Chondrocyte (in vitro differentiated cells): ENCODE measurements around the gene SVOPL. TPM values are rescaled to one million over a fixed set of nuclear protein-coding genes. Genes with fewer than 3 reads are reported as not detected.
A peak's percentile ranks its signal among the peaks of the same experiment; 100 is the strongest.

Experiments
- DNase-seq: peaks from one replicate; pipeline ENCODE4 v3.0.0; 2021; ENCODE audit warnings: mixed read lengths, low spot score
- H3K27ac Mint-ChIP-seq: one replicate; pipeline ENCODE4 v1.8.0; 2021; ENCODE audit warnings: mild to moderate bottlenecking, moderate library complexity, mixed read lengths; ENCODE audit not compliant: unreplicated experiment
- H3K27me3 Mint-ChIP-seq: 2 replicates; pipeline ENCODE4 v1.8.0; 2021; ENCODE audit warnings: low read depth, mixed read lengths
- H3K36me3 Mint-ChIP-seq: 2 replicates; pipeline ENCODE4 v1.8.0; 2021; ENCODE audit warnings: low read depth, mixed read lengths
- H3K4me1 Mint-ChIP-seq: 2 replicates; pipeline ENCODE4 v1.8.0; 2021; ENCODE audit warnings: low read depth, mild to moderate bottlenecking, mixed read lengths
- H3K4me3 Mint-ChIP-seq: one replicate; pipeline ENCODE4 v1.8.0; 2021; ENCODE audit warnings: mild to moderate bottlenecking, moderate library complexity, mixed read lengths; ENCODE audit not compliant: unreplicated experiment
- H3K9me3 Mint-ChIP-seq: 2 replicates; pipeline ENCODE4 v1.8.0; 2021; ENCODE audit warnings: low read depth, mixed read lengths
- total RNA-seq: library from RNA; stranded (reverse); gene quantifications from 3 replicates; pipeline ENCODE4 v1.2.1, GENCODE V29; 2021
- TF ChIP-seq, protein P1 (sequence below): fragments of 200-600 bp; sonication (generic); IDR thresholded peaks from 2 replicates; pipeline ENCODE4 v1.5.0; 2021; ENCODE audit warnings: antibody characterized with exemption, mild to moderate bottlenecking, moderate library complexity

SVOPL gene
- total RNA-seq, 1 donor from 2014 or later = not detected

DNA sequence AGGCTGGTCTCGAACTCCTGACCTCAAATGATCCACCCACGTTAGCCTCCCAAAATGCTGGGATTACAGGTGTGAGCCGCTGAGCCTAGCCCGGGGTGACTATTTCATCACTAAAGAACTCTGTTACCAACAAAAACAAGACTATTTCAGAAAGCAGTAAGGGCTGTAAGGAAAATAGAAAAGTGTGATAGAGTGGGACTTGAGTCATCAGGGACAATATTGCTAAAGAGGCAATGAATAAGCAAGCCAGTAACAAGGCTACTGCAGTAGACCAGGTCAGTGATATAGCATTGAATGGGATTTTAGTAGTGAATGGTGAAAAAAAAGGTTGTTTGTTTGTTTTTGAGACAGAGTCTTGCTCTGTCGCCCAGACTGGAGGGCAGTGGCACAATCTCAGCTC, 51.7 kb downstream of the SVOPL start:
- no peak overlapping the region for H3K27ac Mint-ChIP-seq
- H3K9me3 Mint-ChIP-seq = peaks cover 12% of the 10 kb centered on the region

DNA sequence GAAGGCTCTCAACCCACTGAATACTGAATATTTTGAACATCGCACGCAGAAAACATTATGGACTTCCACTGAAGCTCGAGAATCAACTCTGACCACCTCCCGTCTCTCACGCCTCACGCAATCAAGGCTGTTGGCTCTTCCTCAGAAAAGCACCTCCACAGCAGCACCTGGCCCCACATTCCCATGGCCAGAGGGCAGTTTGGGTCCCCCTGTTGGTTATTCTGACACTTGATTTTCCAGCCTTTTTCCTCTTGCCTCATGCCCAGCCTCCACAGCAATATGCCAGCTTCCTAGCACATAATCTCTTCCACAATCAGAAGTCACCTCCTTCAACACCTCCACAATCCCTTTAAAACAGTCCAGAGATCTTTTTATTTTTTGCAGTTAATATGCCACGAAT, 55.9 kb downstream of the SVOPL start:
- TF ChIP-seq, protein P1, sequence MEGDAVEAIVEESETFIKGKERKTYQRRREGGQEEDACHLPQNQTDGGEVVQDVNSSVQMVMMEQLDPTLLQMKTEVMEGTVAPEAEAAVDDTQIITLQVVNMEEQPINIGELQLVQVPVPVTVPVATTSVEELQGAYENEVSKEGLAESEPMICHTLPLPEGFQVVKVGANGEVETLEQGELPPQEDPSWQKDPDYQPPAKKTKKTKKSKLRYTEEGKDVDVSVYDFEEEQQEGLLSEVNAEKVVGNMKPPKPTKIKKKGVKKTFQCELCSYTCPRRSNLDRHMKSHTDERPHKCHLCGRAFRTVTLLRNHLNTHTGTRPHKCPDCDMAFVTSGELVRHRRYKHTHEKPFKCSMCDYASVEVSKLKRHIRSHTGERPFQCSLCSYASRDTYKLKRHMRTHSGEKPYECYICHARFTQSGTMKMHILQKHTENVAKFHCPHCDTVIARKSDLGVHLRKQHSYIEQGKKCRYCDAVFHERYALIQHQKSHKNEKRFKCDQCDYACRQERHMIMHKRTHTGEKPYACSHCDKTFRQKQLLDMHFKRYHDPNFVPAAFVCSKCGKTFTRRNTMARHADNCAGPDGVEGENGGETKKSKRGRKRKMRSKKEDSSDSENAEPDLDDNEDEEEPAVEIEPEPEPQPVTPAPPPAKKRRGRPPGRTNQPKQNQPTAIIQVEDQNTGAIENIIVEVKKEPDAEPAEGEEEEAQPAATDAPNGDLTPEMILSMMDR = peak; percentile 24
- Mint-ChIP-seq H3K4me1 (no peaks in the 10 kb centered on the region), H3K27ac (no peak overlapping the region), H3K4me3 (no peak overlapping the region), H3K27me3 (no peaks in the 10 kb centered on the region), H3K9me3 (no peaks in the 10 kb centered on the region), H3K36me3 (peaks cover 1% of the 10 kb centered on the region)
- DNase-seq = no peak

More for the DNA sequence above, 51.7 kb downstream of the SVOPL start:
- H3K4me1 Mint-ChIP-seq = no peaks in the 10 kb centered on the region
- H3K36me3 Mint-ChIP-seq = peaks cover 1% of the 10 kb centered on the region
- H3K27me3 Mint-ChIP-seq = peaks cover 2% of the 10 kb centered on the region
- H3K4me3 Mint-ChIP-seq = no peak overlapping the region
- DNase-seq = no peak
- TF ChIP-seq, protein P1 = no peak

DNA sequence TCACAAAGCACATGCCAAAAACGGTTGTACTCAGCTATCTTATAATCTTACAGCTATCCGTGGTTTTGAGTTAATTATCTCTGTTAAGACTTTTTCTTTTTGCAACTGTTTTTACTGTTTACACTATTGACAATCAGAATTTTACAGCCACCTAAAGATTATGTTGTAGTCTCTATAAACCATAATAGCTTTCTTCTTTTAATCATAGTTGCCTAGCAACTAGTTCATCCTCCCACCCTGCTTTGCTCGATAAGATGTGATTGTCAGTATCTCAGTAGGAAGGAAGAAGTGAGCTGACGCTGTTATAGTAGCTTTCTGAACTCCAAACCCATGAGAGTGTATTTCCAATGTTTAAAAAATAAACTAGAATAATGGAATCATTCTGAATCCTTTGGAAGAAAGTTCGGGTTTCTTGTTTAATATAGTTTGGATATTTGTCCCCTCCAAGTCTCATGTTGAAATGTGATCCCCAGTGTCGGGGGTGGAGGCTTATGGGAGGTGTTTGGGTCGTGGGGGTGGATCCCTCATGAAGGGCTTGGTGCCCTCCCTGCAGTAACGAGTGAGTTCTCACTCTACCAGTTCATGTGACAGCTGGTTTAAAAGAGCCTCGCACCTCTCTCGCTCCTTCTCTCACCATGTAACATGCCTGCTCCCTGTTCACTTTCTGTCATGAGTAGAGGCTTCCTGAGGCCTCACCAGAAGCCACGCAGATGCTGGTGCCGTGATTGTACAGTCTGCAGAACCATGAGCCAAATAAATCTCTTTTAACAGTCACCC, 68.1 kb downstream of the SVOPL start:
- Mint-ChIP-seq H3K4me3 (no peak overlapping the region), H3K27ac (no peak overlapping the region), H3K36me3 (no peaks in the 10 kb centered on the region), H3K27me3 (peaks cover 2% of the 10 kb centered on the region), H3K4me1 (no peaks in the 10 kb centered on the region), H3K9me3 (no peaks in the 10 kb centered on the region)
- TF ChIP-seq, protein P1 = no peak
- DNase-seq = no peak

DNA sequence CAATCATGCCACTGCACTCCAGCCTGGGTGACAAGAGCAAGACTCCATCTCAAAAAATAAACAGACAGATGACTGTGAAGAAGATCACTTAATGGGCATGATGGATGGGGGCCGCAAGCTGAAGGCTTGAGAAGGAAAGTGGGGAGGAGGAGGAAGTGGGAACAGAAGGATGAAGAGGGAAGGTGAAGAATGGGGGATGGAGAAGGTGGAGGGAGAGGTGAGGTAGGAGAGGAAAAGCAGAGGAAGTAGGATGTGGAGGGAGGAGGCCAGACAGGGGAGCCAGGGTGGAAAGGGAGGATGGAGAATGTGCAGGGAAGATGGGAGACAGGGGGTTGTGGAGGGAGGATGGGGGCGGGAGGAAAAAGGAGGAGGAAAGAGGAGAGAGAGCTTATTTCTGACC, 68.8 kb downstream of the SVOPL start:
- DNase-seq = no peak
- peaks cover 2% of the 10 kb centered on the region for H3K27me3 Mint-ChIP-seq
- no peaks in the 10 kb centered on the region for H3K9me3 Mint-ChIP-seq
- no peaks in the 10 kb centered on the region for H3K36me3 Mint-ChIP-seq
- H3K27ac Mint-ChIP-seq = no peak overlapping the region
- TF ChIP-seq, protein P1 = no peak
- no peaks in the 10 kb centered on the region for H3K4me1 Mint-ChIP-seq
- no peak overlapping the region for H3K4me3 Mint-ChIP-seq

DNA sequence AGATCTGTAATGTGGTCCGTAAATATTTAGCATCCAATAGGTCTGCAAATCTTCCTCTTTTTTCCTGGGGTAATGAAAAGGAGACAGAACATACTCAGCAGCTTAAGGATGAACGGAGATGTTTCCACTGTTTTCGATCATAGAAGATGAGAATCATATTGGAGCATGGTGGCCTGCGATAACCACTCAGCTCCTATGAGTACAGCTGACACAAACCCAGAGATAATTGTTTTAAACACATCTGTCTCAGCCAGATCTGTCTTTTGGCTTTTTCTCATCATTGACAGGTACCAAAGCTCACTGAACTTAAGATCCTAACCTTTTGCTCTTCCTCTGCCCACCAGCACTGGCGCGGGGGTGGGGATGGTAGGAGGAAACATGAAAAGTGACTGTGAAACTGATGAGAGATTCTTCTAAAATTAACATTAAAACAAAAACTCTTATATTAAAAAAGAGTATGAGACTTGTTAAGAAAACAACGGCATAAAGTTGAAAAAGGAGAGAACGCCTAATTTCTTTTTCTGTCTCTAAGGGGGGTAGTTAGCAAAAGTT, 71.0 kb downstream of the SVOPL start:
- Mint-ChIP-seq H3K4me3 (no peak overlapping the region), H3K27me3 (peaks cover 5% of the 10 kb centered on the region), H3K9me3 (no peaks in the 10 kb centered on the region), H3K4me1 (no peaks in the 10 kb centered on the region), H3K27ac (no peak overlapping the region), H3K36me3 (no peaks in the 10 kb centered on the region)
- TF ChIP-seq, protein P1 = no peak
- DNase-seq = no peak
